ENCODE measurements around the gene STOML1. TPM values are rescaled to one million over a fixed set of nuclear protein-coding genes. Genes with fewer than 3 reads are reported as not detected.
A peak's percentile ranks its signal among the peaks of the same experiment; 100 is the strongest.

STOML1 gene
- polyA plus RNA-seq, 1 donor (not counting 4 experiments of a cell fraction or from before 2014, with no cell fraction given) = 7.0 TPM

DNA sequence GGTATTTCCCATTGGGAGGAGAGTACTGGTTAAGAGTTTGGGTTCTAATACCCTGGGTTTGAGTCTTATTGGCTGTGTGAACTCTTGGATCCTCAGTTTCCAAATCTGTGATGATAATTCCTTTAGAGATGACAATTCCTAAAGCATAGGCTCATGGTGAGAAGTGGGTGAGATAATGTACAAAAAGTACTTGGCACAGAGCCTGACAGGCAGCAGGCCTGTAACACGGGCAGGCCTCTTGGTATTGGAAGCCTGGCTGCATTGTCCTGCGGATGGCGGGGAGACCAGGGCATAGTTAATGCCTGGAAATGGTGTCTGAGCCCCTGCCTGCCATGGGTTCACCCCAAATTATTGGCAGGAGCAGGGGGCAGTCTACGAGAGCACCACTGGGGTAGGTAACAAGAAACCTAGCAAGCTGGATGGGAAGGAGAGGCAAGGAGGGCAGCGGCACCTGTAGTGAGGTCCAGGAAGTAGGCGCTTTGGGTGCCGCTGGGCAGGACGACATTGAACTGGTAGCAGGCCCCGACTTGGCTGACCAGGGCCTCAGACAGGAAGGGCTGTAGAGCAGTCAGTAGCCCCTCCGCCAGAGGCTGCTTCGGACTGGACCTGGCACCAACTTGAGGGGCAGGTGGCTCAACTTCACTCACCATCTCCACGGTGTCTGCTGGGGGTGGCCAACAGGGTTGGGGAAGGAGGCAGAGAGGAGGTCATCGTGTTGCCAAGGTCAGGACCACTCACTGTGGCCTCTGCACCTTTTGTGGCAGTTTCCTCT is 7.7 kb downstream of the STOML1 start:
- TF ChIP-seq, protein P1, sequence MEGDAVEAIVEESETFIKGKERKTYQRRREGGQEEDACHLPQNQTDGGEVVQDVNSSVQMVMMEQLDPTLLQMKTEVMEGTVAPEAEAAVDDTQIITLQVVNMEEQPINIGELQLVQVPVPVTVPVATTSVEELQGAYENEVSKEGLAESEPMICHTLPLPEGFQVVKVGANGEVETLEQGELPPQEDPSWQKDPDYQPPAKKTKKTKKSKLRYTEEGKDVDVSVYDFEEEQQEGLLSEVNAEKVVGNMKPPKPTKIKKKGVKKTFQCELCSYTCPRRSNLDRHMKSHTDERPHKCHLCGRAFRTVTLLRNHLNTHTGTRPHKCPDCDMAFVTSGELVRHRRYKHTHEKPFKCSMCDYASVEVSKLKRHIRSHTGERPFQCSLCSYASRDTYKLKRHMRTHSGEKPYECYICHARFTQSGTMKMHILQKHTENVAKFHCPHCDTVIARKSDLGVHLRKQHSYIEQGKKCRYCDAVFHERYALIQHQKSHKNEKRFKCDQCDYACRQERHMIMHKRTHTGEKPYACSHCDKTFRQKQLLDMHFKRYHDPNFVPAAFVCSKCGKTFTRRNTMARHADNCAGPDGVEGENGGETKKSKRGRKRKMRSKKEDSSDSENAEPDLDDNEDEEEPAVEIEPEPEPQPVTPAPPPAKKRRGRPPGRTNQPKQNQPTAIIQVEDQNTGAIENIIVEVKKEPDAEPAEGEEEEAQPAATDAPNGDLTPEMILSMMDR (optimal IDR thresholded peaks at IDR 0.05 in 1 of 3, IDR thresholded peaks at IDR 0.05 in 1 of 3, conservative IDR thresholded peaks at IDR 0.05 in 1 of 3; ENCODE audit: extremely low read depth in 1 of 3, insufficient read depth in 2 of 3, low read length in 3 of 3) = no peak
- TF ChIP-seq EZH2 (IDR thresholded peaks at IDR 0.05; ENCODE audit: low read length) = no peak
- dilution Hi-C loops (cut with MboI; ENCODE audit: extremely low pct_ligation_motif_present, low sequenced_read_pairs) = no loop called here
- Histone ChIP-seq H3K79me2 (ENCODE audit: control insufficient read depth, insufficient read depth, low read length) (no peaks in the 10 kb centered on the region), H3K9me3 (ENCODE audit: control insufficient read depth, low read depth, low read length) (no peaks in the 10 kb centered on the region), H3K9me1 (ENCODE audit: control insufficient read depth, extremely low read depth, insufficient read depth, low read length) (no peaks in the 10 kb centered on the region), H3K27ac (ENCODE audit: control insufficient read depth, insufficient read depth, low read length) (no peak overlapping the region), H3K27me3 (ENCODE audit: control insufficient read depth, extremely low read depth, insufficient read depth, low read length) (no peaks in the 10 kb centered on the region), H3K4me1 (ENCODE audit: control insufficient read depth, extremely low read depth, insufficient read depth, low read length) (peaks cover 74% of the 10 kb centered on the region), H4K20me1 (ENCODE audit: control insufficient read depth, extremely low read depth, insufficient read depth, low read length) (no peaks in the 10 kb centered on the region), H3K4me3 (ENCODE audit: control insufficient read depth in 2 of 3, extremely low read depth in 1 of 3, insufficient read depth in 2 of 3, low read depth in 1 of 3, low read length in 3 of 3) (no peak overlapping the region), H3K4me2 (ENCODE audit: control insufficient read depth, extremely low read depth, insufficient read depth, low read depth, low read length) (no peak overlapping the region), H3K36me3 (ENCODE audit: control insufficient read depth in 2 of 2, extremely low read depth in 1 of 2, insufficient read depth in 2 of 2, low read length in 2 of 2) (peaks cover 0 to 4% of the 10 kb centered on the region in 2 experiments), H2AFZ (ENCODE audit: control insufficient read depth, low read length) (no peak overlapping the region), H3K9ac (ENCODE audit: control insufficient read depth, extremely low read depth, insufficient read depth, low read length) (no peak overlapping the region)
- FAIRE-seq (peak; percentile 32), DNase-seq (ENCODE audit: low read depth, low spot score) (no peak)

DNA sequence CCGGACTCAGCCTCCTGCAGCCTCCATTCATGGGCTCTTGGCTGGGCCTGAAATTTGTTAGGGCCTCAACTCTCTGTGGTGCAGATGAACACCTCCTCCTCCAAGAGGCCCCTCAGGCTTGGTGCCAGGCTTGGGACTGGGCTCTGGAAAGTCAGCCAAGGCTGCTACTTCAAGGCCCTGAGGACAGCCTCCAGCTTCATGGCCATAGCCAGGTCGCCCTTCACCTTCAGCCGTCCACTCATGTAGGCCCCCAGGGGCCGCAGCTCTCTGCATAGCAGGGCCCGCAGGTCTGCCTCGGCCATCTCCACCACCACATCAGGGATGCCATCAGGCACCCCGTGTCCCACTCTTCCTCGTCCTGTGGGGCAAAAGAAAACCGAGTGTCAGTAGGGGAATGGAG is 8.3 kb downstream of the STOML1 start:
- dilution Hi-C loops (cut with MboI; ENCODE audit: extremely low pct_ligation_motif_present, low sequenced_read_pairs) = no loop called here
- Histone ChIP-seq H3K36me3 (ENCODE audit: control insufficient read depth in 2 of 2, extremely low read depth in 1 of 2, insufficient read depth in 2 of 2, low read length in 2 of 2) (peaks cover 0 to 4% of the 10 kb centered on the region in 2 experiments), H3K27me3 (ENCODE audit: control insufficient read depth, extremely low read depth, insufficient read depth, low read length) (no peaks in the 10 kb centered on the region), H2AFZ (ENCODE audit: control insufficient read depth, low read length) (no peak overlapping the region), H3K9me3 (ENCODE audit: control insufficient read depth, low read depth, low read length) (no peaks in the 10 kb centered on the region), H3K9ac (ENCODE audit: control insufficient read depth, extremely low read depth, insufficient read depth, low read length) (peak overlapping the region; percentile 72), H3K79me2 (ENCODE audit: control insufficient read depth, insufficient read depth, low read length) (no peaks in the 10 kb centered on the region), H3K4me3 (ENCODE audit: control insufficient read depth in 2 of 3, extremely low read depth in 1 of 3, insufficient read depth in 2 of 3, low read depth in 1 of 3, low read length in 3 of 3) (no peak overlapping the region), H3K9me1 (ENCODE audit: control insufficient read depth, extremely low read depth, insufficient read depth, low read length) (no peaks in the 10 kb centered on the region), H3K4me2 (ENCODE audit: control insufficient read depth, extremely low read depth, insufficient read depth, low read depth, low read length) (peak overlapping the region; percentile 63), H3K4me1 (ENCODE audit: control insufficient read depth, extremely low read depth, insufficient read depth, low read length) (peaks cover 68% of the 10 kb centered on the region), H3K27ac (ENCODE audit: control insufficient read depth, insufficient read depth, low read length) (peak overlapping the region; percentile 86), H4K20me1 (ENCODE audit: control insufficient read depth, extremely low read depth, insufficient read depth, low read length) (no peaks in the 10 kb centered on the region)
- FAIRE-seq (no peak), DNase-seq (ENCODE audit: low read depth, low spot score) (no peak)
- no peak for TF ChIP-seq EZH2 (IDR thresholded peaks at IDR 0.05; ENCODE audit: low read length)
- TF ChIP-seq, protein P1 (optimal IDR thresholded peaks at IDR 0.05 in 1 of 3, IDR thresholded peaks at IDR 0.05 in 1 of 3, conservative IDR thresholded peaks at IDR 0.05 in 1 of 3; ENCODE audit: extremely low read depth in 1 of 3, insufficient read depth in 2 of 3, low read length in 3 of 3) = no peak
